COR-L47 (cell line): ENCODE results near the gene GP5.

Experiments
- DNase-seq: peaks from one replicate; lab custom pipeline; 2025; lab: John Stamatoyannopoulos, UW

The GP5 gene

GRCh38 chr3:194396859-194397756, 2.0 kb downstream of the GP5 start:
- no peak for DNase-seq

DNA sequence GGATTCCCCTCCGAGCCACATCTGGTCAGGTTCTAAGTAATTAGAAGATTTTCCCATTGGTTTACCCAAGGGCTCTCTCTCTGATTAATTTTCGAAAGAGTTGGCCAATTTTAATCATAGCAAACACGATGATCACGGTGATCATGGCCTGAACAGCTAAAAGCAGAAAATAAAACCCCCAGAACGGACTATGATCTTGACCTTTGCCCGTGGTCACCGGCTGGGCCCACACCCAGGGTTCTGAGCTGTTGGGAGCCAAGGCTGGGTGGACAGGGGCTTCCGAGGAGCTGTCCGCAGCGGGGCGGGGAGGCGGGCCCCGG, 2.6 kb downstream of the GP5 start:
- DNase-seq: no peak

DNA sequence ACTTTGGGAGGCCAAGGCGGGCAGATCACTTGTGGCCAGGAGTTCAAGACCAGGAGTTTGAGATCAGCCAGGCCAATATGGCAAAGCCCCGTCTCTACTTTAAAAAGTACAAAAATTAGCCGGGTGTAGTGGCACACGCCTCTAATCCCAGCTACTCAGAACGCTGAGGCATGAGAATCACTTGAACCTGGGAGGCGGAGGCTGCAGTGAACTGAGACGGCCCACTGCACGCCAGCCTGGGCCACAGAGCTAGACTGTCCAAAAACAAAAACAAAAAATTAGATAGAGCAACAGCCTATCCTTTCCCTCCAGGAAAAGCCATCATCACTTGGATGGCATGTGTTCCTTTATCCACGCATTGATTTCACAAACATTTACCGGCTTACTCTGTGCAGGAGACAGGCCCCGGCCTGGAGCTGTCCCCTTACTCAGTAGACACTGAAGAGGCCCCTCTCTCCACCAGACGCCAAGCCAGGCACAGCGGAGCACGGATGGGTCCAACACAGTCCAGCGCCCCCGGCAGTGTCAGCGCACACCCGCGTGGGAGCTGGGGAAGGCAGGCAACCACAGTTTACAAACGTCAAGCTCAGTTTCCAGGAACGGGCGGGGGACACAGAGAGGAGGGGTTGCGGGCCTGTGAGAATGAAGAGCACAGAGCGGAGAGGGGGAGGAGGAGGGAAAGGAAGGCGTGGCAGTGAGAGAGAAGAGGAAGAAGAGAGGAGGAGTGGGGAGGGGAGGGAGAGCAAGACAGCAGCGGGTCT, 3.1 kb downstream of the GP5 start:
- DNase-seq: no peak

DNA sequence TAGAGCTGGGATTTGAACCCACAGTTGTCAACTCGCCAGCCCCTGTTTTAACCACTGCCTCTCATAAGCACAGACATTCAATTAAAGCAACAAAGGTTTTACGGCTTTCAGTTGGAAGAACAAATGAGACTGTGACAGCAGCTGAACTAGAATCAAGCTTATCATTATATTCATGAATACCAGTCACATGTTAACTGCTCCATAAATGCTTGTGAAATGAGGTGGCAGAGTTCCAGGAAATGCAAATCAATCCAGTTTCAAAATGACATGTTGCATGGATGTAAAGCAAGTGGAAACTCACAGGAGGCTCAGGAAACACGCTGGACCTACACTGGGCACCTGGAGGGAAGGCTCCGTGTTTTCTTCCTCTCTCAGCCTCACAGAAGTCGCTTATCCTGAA, 3.9 kb downstream of the GP5 start:
- DNase-seq: peak; percentile 92

- no peak for DNase-seq
Measured at GRCh38 chr3:194392576-194392975, 6.5 kb downstream of the GP5 start.

- no peak for DNase-seq
Measured at GRCh38 chr3:194390835-194391234, 8.2 kb downstream of the GP5 start.

DNA sequence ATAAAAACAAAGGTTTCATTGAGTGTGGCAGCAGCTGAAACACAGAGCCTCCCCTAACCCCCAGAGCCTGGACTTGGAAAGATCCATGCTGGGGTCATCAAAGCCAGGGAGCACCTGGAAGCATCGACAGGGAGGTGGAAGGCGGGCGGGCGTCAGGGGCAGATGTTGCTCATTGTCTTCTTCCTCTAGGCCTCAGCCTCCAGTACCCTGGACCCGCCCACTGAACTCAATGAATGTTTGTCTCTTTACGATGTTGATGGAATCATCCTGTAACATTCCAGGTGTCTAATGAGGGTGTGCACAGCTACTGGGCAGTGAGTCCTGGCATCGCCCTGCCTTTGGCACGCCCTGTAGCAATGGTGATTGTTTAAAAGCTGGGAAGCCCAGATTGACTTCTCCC, 9.8 kb downstream of the GP5 start:
- DNase-seq: no peak

GRCh38 chr3:194387926-194388418, 11.1 kb downstream of the GP5 start:
- no peak for DNase-seq

GRCh38 chr3:194387276-194387675, 11.8 kb downstream of the GP5 start:
- no peak for DNase-seq

DNA sequence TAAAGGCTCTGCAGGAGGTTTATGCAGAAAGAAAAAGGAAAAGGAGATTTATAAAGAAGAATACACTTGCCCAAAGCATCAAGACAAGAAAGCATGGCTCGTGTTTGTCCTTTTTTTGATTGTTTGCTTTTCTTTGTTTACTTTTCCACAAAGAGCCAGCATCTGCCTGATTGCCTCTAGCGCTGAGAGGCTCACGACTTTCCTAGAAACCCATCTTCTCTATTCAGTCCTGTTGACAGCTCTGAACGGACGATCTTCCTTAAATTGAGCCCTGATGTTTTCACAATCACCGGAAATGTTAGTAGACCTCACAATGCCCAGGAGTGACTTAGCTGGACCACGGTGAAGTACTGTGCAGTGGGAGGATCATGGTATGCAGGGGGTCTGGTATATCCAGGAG, 12.4 kb downstream of the GP5 start:
- DNase-seq: peak; percentile 40

- DNase-seq: no peak
Measured at GRCh38 chr3:194386066-194386465, 13.0 kb downstream of the GP5 start.

DNA sequence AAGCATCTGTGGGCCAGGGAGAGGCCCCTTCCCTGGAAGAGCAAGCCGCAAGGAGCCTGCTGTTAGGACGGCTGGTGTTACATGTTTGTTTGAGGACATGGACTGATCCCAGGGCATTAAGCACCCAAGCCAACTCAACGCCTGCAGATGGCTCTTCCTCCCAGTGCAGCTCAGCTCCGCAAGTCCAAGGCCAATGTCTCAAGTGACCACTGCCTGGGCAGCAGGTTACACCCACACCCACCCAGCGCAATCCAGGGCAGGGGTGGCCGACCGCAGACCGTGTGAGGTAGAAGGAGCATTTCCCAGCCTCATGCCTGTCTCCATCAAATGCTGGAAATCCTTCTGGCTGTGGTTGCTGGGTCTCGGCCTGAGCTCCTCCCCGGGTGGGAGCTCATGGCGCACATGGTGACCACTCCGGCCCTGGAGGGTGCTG, 14.5 kb downstream of the GP5 start:
- DNase-seq: no peak

DNA sequence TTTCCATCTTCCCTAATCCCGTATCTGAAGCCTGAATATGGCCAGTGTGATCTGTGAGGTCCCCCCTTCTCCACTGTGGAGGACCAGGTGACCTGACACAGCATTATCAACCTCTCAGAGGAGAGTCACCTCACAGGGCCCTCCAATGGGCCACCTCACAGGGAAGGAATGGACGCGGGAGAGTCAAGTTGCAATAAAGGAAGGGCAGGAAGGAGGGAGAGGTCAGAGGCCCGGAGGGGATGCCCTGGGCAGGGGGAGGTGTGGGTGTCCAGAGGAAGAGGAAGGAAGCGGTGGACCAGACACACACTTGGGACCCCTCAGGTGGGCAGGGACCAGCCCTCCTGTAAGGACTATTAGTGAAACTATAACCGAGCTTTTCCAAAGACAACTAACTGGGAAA, 14.9 kb downstream of the GP5 start:
- DNase-seq: no peak

- DNase-seq: no peak
Measured at GRCh38 chr3:194383276-194383940, 15.7 kb downstream of the GP5 start.

DNA sequence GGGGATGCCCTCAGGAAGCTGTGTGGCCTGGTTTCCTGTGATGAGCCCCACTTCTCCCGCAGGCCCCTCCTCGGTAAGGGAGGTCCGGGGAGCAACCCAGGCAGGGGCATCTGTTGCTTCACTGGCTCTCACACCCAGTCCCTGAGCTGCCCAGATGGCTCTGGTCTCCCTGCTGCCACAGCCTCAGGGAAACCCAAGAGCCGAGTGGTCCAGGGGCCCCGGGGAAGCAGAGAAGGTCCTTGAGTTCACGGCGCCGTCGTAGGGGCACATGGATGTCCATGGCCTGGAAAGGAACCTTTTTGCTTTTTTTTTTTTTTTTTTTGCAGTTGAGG, 16.2 kb downstream of the GP5 start:
- no peak for DNase-seq

GRCh38 chr3:194382196-194382891, 16.7 kb downstream of the GP5 start:
- no peak for DNase-seq

- DNase-seq: no peak
Measured at GRCh38 chr3:194381460-194381875, 17.6 kb downstream of the GP5 start.

- DNase-seq: no peak
Measured at GRCh38 chr3:194380326-194380725, 18.7 kb downstream of the GP5 start.

DNA sequence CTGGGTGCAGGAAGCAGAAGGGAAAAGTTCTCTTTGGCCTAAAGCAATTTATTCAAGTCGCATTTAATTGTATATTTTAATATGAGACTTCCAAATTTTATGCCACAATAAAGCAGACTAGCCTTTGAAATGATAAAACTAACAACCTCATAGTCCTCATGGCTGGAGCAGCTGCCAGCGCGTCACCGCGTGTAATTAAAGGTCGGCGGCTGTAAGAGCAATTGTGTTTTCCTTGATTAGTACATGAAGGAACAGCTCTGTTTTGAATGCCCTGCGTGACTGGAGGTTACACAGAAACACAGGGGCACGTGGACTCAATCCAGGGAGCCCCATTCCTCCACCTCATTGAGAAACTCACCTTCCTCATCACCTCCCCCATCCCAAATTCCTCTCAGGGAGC, 19.4 kb downstream of the GP5 start:
- DNase-seq: peak; percentile 74

DNA sequence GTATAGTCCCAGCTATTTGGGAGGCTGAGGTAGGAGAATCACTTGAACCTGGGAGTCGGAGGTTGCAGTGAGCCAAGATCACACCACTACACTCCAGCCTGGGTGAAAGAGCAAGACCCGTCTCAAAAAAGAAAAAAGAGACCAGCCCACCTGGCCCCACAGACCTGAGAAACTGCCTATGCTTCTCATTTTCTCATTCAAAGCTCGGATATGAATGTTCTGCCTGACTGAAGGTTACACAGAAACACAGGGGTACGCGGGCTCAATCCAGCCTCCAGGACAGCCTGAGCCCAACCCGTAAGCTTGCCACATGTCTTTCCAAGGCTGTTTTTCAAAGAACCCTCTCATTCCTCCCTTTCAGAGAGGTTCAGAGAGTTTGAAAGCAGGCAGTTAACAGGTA, 19.8 kb downstream of the GP5 start:
- DNase-seq: no peak

GRCh38 chr3:194377708-194378107, 21.4 kb downstream of the GP5 start:
- no peak for DNase-seq

GRCh38 chr3:194376241-194376560, 22.9 kb downstream of the GP5 start:
- DNase-seq: no peak
